GM23338 (cell line): ENCODE results near the gene NRF1. TPM values are rescaled to one million over a fixed set of nuclear protein-coding genes. Genes with fewer than 3 reads are reported as not detected.

Source experiments
- ATAC-seq: fragments of 200-7000 bp; cut with Tn5 transposase; 3 replicates; pipeline ENCODE4 v1.9.1; 2020
- DNase-seq: peaks from one replicate; pipeline ENCODE4 v3.0.0-alpha.2; 2015; ENCODE audit warnings: low spot score
- H2AFZ ChIP-seq: fragments of 200-600 bp; sonication (generic); 2 replicates; pipeline ENCODE4 v1.8.0; 2016; ENCODE audit warnings: antibody characterized with exemption, mild to moderate bottlenecking, moderate library complexity
- H3F3A ChIP-seq: fragments of 200-600 bp; sonication (generic); replicated peaks from 2 replicates; pipeline ENCODE4 v1.8.0; 2017; ENCODE audit warnings: antibody characterized with exemption, mixed run types, low read depth
- H3K27ac ChIP-seq: fragments of 200-600 bp; sonication (generic); 2 replicates; pipeline ENCODE4 v1.6.1; 2016; ENCODE audit warnings: low read depth
- H3K27me3 ChIP-seq: fragments of 200-600 bp; sonication (generic); 2 replicates; pipeline ENCODE4 v1.8.0; 2016; ENCODE audit warnings: mild to moderate bottlenecking, mixed run types, moderate library complexity; ENCODE audit not compliant: insufficient read depth
- H3K36me3 ChIP-seq: fragments of 200-600 bp; sonication (generic); 2 replicates; pipeline ENCODE4 v1.8.0; 2016; ENCODE audit warnings: mild to moderate bottlenecking; ENCODE audit not compliant: insufficient read depth
- H3K4me1 ChIP-seq: fragments of 200-600 bp; sonication (generic); 2 replicates; pipeline ENCODE4 v1.8.0; 2016; ENCODE audit warnings: mild to moderate bottlenecking, moderate library complexity; ENCODE audit not compliant: insufficient read depth
- H3K4me2 ChIP-seq: fragments of 200-600 bp; sonication (generic); 2 replicates; pipeline ENCODE4 v1.7.1; 2017; ENCODE audit warnings: mixed run types
- H3K4me3 ChIP-seq: fragments of 200-600 bp; sonication (generic); 2 replicates; pipeline ENCODE4 v1.6.1; 2016; ENCODE audit warnings: mixed run types
- H3K79me2 ChIP-seq: fragments of 200-600 bp; sonication (generic); replicated peaks from 2 replicates; pipeline ENCODE4 v1.8.0; 2017; ENCODE audit warnings: mild to moderate bottlenecking; ENCODE audit not compliant: insufficient read depth
- H3K9me2 ChIP-seq: fragments of 200-600 bp; sonication (generic); 2 replicates; pipeline ENCODE4 v1.8.0; 2017; ENCODE audit not compliant: insufficient read depth
- H4K20me1 ChIP-seq: fragments of 200-600 bp; sonication (generic); replicated peaks from 2 replicates; pipeline ENCODE4 v1.8.0; 2017; ENCODE audit warnings: mild to moderate bottlenecking; ENCODE audit not compliant: insufficient read depth
- H3K27ac Mint-ChIP-seq: 2 replicates; pipeline ENCODE4 v1.8.0; 2020; ENCODE audit warnings: inconsistent platforms, mild to moderate bottlenecking, moderate library complexity, mixed read lengths
- H3K27me3 Mint-ChIP-seq: 3 replicates; pipeline ENCODE4 v1.8.0; 2022; ENCODE audit warnings: low read depth, mild to moderate bottlenecking, moderate library complexity, mixed read lengths, inconsistent platforms; ENCODE audit not compliant: insufficient read depth, poor library complexity
- H3K36me3 Mint-ChIP-seq: 3 replicates; pipeline ENCODE4 v1.8.0; 2021; ENCODE audit warnings: low read depth, mild to moderate bottlenecking, inconsistent platforms, moderate library complexity, mixed read lengths
- H3K4me1 Mint-ChIP-seq: 3 replicates; pipeline ENCODE4 v1.8.0; 2020; ENCODE audit warnings: mild to moderate bottlenecking, inconsistent platforms, mixed read lengths
- H3K4me3 Mint-ChIP-seq: 3 replicates; pipeline ENCODE4 v1.8.0; 2021; ENCODE audit warnings: moderate library complexity, mild to moderate bottlenecking, inconsistent platforms, mixed read lengths
- H3K9me3 Mint-ChIP-seq: 3 replicates; pipeline ENCODE4 v1.8.0; 2020; ENCODE audit warnings: moderate library complexity, mild to moderate bottlenecking, inconsistent platforms, mixed read lengths
- CTCF ChIP-seq, 2 experiments: fragments of 200-600 bp in 1 of 2; sonication (generic) in 1 of 2; conservative IDR thresholded peaks; 2 replicates each; pipeline versions ENCODE4 v1.5.1 to v1.6.1; 2016 to 2017; ENCODE audit warnings: antibody characterized with exemption in 2 of 2, low read depth in 2 of 2, mild to moderate bottlenecking in 2 of 2, moderate library complexity in 1 of 2
- ETS1 ChIP-seq: IDR thresholded peaks from 2 replicates; pipeline ENCODE4 v1.6.1; 2016; ENCODE audit warnings: antibody characterized with exemption
- EZH2 ChIP-seq: fragments of 200-600 bp; sonication (generic); IDR thresholded peaks from one replicate; pipeline ENCODE4 v1.8.0; 2017; ENCODE audit warnings: antibody characterized with exemption, mild to moderate bottlenecking, low read depth; ENCODE audit not compliant: unreplicated experiment
- EZH2phosphoT487 ChIP-seq: fragments of 200-600 bp; sonication (generic); IDR thresholded peaks from one replicate; pipeline ENCODE4 v1.8.1; 2018; ENCODE audit warnings: antibody characterized with exemption; ENCODE audit not compliant: unreplicated experiment
- JUNB ChIP-seq: IDR thresholded peaks from one replicate; pipeline ENCODE4 v1.6.1; 2016; ENCODE audit warnings: antibody characterized with exemption; ENCODE audit not compliant: unreplicated experiment
- ZNF114 ChIP-seq: fragments of 250-450 bp; sonication (Bioruptor Pico); IDR thresholded peaks from 2 replicates; pipeline ENCODE4 v1.5.0; 2020; ENCODE audit warnings: mild to moderate bottlenecking, moderate library complexity
- polyA plus RNA-seq: library from polyadenylated mRNA; unstranded; fragments of >200 nt; fragmentation: Nextera tagmentation; extraction: Ambion mirVana; gene quantifications from 2 replicates; pipeline ENCODE4 v1.2.1, GENCODE V29; 2016
- total RNA-seq: library from RNA; depleted of rRNA; stranded (reverse); fragments of >200 nt; shearing (Covaris generic); gene quantifications from 2 replicates; pipeline ENCODE4 v1.2.3, GENCODE V29; 2014
- TF ChIP-seq, protein P1 (sequence below): fragments of 250-450 bp; sonication (Bioruptor Pico); IDR thresholded peaks from 2 replicates; pipeline ENCODE4 v1.5.0; 2020; ENCODE audit warnings: mild to moderate bottlenecking, moderate library complexity

Gene NRF1
- total and polyA plus RNA-seq, 2 experiments from 2014 or later: 5.3 to 24.6 TPM

- TF ChIP-seq, protein P1, sequence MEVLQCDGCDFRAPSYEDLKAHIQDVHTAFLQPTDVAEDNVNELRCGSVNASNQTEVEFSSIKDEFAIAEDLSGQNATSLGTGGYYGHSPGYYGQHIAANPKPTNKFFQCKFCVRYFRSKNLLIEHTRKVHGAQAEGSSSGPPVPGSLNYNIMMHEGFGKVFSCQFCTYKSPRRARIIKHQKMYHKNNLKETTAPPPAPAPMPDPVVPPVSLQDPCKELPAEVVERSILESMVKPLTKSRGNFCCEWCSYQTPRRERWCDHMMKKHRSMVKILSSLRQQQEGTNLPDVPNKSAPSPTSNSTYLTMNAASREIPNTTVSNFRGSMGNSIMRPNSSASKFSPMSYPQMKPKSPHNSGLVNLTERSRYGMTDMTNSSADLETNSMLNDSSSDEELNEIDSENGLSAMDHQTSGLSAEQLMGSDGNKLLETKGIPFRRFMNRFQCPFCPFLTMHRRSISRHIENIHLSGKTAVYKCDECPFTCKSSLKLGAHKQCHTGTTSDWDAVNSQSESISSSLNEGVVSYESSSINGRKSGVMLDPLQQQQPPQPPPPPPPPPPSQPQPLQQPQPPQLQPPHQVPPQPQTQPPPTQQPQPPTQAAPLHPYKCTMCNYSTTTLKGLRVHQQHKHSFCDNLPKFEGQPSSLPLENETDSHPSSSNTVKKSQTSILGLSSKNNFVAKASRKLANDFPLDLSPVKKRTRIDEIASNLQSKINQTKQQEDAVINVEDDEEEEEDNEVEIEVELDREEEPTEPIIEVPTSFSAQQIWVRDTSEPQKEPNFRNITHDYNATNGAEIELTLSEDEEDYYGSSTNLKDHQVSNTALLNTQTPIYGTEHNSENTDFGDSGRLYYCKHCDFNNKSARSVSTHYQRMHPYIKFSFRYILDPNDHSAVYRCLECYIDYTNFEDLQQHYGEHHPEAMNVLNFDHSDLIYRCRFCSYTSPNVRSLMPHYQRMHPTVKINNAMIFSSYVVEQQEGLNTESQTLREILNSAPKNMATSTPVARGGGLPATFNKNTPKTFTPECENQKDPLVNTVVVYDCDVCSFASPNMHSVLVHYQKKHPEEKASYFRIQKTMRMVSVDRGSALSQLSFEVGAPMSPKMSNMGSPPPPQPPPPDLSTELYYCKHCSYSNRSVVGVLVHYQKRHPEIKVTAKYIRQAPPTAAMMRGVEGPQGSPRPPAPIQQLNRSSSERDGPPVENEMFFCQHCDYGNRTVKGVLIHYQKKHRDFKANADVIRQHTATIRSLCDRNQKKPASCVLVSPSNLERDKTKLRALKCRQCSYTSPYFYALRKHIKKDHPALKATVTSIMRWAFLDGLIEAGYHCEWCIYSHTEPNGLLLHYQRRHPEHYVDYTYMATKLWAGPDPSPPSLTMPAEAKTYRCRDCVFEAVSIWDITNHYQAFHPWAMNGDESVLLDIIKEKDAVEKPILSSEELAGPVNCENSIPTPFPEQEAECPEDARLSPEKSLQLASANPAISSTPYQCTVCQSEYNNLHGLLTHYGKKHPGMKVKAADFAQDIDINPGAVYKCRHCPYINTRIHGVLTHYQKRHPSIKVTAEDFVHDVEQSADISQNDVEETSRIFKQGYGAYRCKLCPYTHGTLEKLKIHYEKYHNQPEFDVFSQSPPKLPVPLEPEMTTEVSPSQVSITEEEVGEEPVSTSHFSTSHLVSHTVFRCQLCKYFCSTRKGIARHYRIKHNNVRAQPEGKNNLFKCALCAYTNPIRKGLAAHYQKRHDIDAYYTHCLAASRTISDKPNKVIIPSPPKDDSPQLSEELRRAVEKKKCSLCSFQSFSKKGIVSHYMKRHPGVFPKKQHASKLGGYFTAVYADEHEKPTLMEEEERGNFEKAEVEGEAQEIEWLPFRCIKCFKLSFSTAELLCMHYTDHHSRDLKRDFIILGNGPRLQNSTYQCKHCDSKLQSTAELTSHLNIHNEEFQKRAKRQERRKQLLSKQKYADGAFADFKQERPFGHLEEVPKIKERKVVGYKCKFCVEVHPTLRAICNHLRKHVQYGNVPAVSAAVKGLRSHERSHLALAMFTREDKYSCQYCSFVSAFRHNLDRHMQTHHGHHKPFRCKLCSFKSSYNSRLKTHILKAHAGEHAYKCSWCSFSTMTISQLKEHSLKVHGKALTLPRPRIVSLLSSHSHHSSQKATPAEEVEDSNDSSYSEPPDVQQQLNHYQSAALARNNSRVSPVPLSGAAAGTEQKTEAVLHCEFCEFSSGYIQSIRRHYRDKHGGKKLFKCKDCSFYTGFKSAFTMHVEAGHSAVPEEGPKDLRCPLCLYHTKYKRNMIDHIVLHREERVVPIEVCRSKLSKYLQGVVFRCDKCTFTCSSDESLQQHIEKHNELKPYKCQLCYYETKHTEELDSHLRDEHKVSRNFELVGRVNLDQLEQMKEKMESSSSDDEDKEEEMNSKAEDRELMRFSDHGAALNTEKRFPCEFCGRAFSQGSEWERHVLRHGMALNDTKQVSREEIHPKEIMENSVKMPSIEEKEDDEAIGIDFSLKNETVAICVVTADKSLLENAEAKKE (CRISPR knock-in tag): no peak
- no peak for TF ChIP-seq EZH2
- TF ChIP-seq EZH2phosphoT487: no peak
- TF ChIP-seq CTCF (conservative IDR thresholded peaks at IDR 0.05; ENCODE audit: low read depth in 2 of 2): no peak
Observed at GRCh38 chr7:129775695-129776361, 164.3 kb downstream of the NRF1 start (continued).

- Mint-ChIP-seq H3K27me3 (peaks cover 48% of the 10 kb centered on the region), H3K4me3 (peak overlapping the region; percentile 82), H3K27ac (peak overlapping the region; percentile 85)
- TF ChIP-seq ZNF114 (peak; percentile 85; the same call in 1 of the 2 replicates), JUNB (no peak), ETS1 (0 out of 2 replicates have a peak, but pooled peaks have one; percentile 17)
Observed at GRCh38 chr7:129776362-129776722, 164.8 kb downstream of the NRF1 start.

More at GRCh38 chr7:129776362-129776722, 164.8 kb downstream of the NRF1 start:
- H3K36me3 Mint-ChIP-seq: peaks cover 23% of the 10 kb centered on the region
- peaks cover 66% of the 10 kb centered on the region for H3K4me1 ChIP-seq
- ATAC-seq (peak; percentile 0), DNase-seq (peak; percentile 73)
- H4K20me1 ChIP-seq: peaks cover 9% of the 10 kb centered on the region
- H2AFZ ChIP-seq: no peak overlapping the region
- H3K4me1 Mint-ChIP-seq: peaks cover 67% of the 10 kb centered on the region
- no peaks in the 10 kb centered on the region for H3K9me2 ChIP-seq
- peaks cover 21% of the 10 kb centered on the region for H3F3A ChIP-seq
- peaks cover 68% of the 10 kb centered on the region for H3K79me2 ChIP-seq
- H3K27ac ChIP-seq: peak overlapping the region; percentile 94
- no peaks in the 10 kb centered on the region for H3K36me3 ChIP-seq
- H3K27me3 ChIP-seq: peaks cover 32% of the 10 kb centered on the region
- H3K4me3 ChIP-seq: peak overlapping the region; percentile 93
- no peaks in the 10 kb centered on the region for H3K9me3 Mint-ChIP-seq
- H3K4me2 ChIP-seq: peak overlapping the region; percentile 100
